ENCODE data around the gene MAPK1.

The MAPK1 gene

DNA sequence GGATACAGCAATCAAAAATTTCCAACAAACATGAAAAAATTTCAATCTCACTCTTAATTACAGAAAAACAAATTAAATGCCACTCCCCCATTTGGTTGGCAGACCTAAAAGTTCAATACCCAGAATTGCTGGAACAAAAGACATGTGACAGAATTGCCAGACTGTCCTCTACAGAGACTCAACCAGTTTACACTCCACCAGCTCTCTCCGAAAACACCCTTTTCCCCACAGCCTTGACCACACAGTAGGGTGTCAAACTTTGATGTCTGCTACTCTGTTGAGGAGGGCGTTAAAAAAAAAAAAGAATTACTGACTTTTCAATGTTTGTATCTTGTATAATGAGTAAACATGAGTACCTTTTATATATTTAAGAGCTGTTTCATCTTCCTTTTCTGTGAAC is 87.2 kb downstream of the MAPK1 start:
- Histone ChIP-seq H3K9ac (ENCODE audit: low read depth, low read length) (no peak overlapping the region), H3K9me3 (ENCODE audit: control insufficient read depth, insufficient read depth, low read length) (no peaks in the 10 kb centered on the region), H3K4me1 (ENCODE audit: insufficient read depth, low read length) (no peaks in the 10 kb centered on the region), H3K36me3 (ENCODE audit: insufficient read depth, low read length) (peaks cover 6% of the 10 kb centered on the region)

DNA sequence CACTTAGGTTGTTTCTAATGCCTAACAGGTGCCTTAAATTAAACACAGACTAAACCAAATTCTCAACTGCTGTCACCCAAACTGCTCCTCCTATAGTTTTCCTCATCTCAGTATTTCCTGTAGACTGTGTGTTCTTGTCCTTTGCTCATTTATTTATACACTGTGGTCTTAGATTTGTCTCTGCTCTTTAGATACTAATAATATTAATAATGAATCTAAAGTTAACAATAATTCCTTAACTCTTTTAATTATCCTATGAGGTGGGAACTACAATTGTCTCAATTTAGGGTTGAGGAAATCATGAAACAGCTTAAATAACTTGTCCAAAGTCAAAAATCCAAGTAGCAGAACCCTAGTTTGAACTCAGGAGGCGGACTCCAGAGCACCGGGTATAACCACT is 88.0 kb downstream of the MAPK1 start:
- no peak overlapping the region for H3K9ac ChIP-seq (ENCODE audit: low read depth, low read length)
- H3K9me3 ChIP-seq (ENCODE audit: control insufficient read depth, insufficient read depth, low read length): no peaks in the 10 kb centered on the region
- H3K4me1 ChIP-seq (ENCODE audit: insufficient read depth, low read length): no peaks in the 10 kb centered on the region
- peaks cover 6% of the 10 kb centered on the region for H3K36me3 ChIP-seq (ENCODE audit: insufficient read depth, low read length)

DNA sequence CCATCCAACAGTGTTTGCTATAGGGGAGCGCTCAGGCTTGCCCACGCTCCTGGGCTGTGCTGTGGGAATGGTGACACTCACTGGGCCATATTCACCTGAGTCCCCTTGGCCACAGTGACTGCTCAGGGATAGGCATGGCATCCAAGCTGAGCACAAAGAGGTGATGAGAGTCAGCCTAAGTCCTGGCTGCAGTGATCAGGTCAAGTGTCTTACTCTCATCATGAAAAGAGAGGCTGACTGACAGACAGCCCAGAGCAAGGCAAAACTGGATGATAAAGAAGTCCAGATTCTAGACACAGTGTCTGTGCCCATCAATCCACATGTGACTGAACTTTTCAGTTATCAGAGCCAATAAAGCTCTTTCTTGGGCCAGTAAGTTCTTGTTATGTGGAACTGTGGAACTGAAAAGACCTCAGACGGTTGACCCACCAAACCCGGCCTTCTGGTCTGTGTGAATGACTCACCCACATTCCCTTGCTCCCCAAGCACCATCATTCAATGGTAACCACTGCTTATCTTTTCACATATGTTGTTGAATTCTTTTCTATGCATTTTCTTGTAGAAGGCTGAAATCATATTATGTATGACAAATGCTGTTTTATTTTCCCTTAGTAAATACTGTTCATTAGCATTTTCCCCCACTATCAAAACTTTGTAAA is 88.6 kb downstream of the MAPK1 start:
- no peaks in the 10 kb centered on the region for H3K9me3 ChIP-seq (ENCODE audit: control insufficient read depth, insufficient read depth, low read length)

DNA sequence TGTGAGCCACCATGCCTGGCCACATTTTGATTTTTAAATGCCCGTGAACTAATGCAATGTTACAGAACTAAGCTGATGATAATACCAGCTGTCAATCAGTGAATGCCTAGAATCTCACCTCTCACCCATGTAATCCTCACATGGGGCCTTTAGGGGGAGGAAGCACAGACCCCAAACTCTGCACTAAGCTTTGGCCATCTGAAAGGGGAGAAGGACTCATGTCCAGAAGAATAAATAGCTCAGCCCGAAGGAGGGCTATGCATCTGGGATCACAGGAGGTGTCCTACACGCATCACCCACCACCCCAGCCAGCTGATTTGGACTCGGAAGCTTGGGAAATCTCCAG is 95.8 kb downstream of the MAPK1 start:
- no peaks in the 10 kb centered on the region for H3K9me3 ChIP-seq (ENCODE audit: control insufficient read depth, insufficient read depth, low read length)
- peaks cover 27% of the 10 kb centered on the region for H3K36me3 ChIP-seq (ENCODE audit: insufficient read depth, low read length)
- H3K4me1 ChIP-seq (ENCODE audit: insufficient read depth, low read length): no peaks in the 10 kb centered on the region

More for the DNA sequence above, 88.6 kb downstream of the MAPK1 start:
- no peaks in the 10 kb centered on the region for H3K4me1 ChIP-seq (ENCODE audit: insufficient read depth, low read length)
- H3K36me3 ChIP-seq (ENCODE audit: insufficient read depth, low read length): peaks cover 6% of the 10 kb centered on the region
- H3K9ac ChIP-seq (ENCODE audit: low read depth, low read length): no peak overlapping the region

DNA sequence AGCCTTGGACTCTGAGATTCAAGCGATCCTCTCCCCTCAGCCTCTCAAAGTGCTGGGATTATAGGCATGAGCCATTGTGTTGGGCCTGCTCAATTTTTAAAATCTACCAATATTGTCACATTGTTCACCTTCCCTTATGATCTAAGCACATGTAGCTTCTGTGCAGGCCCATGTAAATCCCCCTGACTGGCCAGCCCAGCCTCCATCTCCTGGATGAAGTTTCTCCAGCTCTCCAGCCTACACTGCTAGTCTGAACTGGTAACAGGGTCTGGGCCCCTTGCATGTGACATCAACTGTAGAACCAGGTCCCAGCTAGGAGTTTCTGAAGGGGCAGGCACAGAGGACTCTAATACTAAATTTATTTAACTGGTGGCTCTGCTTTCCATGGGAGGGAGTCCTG is 99.0 kb downstream of the MAPK1 start:
- Histone ChIP-seq H3K36me3 (ENCODE audit: insufficient read depth, low read length) (peaks cover 39% of the 10 kb centered on the region), H3K9me3 (ENCODE audit: control insufficient read depth, insufficient read depth, low read length) (no peaks in the 10 kb centered on the region), H3K4me1 (ENCODE audit: insufficient read depth, low read length) (no peaks in the 10 kb centered on the region), H3K9ac (ENCODE audit: low read depth, low read length) (no peak overlapping the region)

More for the DNA sequence above, 95.8 kb downstream of the MAPK1 start:
- H3K9ac ChIP-seq (ENCODE audit: low read depth, low read length): no peak overlapping the region

DNA sequence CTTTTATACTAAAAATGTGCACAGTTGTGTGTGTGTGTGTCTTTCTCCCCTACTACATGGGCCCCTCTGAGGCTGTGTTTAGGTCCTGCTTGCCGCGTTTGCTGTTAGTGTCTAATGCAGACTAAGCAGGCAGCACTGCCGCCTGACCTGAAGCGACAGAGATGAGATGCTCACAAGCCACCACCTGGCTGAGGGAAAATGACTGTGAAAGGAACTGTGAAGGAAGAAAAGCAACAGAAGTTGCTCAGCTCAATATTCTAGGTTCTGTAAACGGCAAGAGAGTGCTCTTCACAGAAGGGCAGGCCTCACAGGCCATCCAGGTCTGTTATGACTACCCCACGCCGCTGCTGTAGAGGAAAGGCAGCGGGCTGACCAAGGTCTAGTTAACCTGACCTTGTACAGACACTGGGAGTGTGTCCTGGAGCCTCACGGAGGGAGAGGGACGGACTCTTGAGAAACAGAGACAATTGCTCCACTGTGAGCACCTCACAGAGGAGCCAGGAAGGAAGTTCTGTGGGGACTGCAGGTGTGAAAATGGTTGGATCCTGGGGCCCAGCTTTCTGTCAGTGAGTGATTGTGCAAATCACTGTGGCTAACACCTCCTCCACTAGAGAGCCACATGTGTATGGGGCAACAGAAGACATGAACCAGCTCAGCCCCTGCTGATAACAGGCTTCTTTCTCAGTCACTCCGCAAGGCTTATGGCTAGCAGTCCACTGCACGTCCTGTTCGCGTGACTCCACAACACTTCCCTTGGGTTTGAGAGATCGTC is 100.6 kb downstream of the MAPK1 start:
- no peaks in the 10 kb centered on the region for H3K4me1 ChIP-seq (ENCODE audit: insufficient read depth, low read length)
- peaks cover 34% of the 10 kb centered on the region for H3K36me3 ChIP-seq (ENCODE audit: insufficient read depth, low read length)

DNA sequence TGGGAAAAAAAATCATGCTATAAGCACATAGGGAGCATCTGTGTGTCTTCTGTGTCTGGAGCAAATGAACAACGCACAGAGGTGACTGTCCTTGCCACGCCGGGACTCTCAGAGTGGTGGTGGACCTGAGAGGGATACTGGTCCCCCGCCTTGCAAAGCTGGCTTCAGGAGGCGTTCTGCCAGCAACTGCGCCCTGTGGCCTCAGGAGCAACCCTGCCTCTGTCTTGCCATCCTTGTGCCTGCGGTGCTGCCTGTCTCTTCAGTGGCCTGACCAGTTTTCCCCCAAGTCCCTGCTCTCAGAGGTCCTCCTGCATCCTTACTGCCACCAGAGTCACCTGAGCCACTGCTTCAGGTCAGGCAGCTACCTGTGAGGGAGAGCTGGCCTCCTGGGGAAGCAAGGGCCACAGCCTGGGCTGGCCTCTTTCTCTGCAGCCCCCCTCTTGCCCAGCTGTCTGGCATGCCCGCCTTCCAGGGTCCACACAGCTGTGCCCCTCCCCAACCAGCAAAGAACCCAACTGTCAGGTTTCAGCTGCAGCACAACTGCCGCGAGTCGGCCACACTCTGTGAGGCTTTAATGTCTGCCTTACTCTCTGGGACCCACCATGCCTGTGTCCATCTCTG is 101.4 kb downstream of the MAPK1 start:
- H3K9me3 ChIP-seq (ENCODE audit: control insufficient read depth, insufficient read depth, low read length): no peaks in the 10 kb centered on the region
- peaks cover 32% of the 10 kb centered on the region for H3K36me3 ChIP-seq (ENCODE audit: insufficient read depth, low read length)
- H3K9ac ChIP-seq (ENCODE audit: low read depth, low read length): no peak overlapping the region
- H3K4me1 ChIP-seq (ENCODE audit: insufficient read depth, low read length): no peaks in the 10 kb centered on the region

More for the DNA sequence above, 100.6 kb downstream of the MAPK1 start:
- no peaks in the 10 kb centered on the region for H3K9me3 ChIP-seq (ENCODE audit: control insufficient read depth, insufficient read depth, low read length)
- H3K9ac ChIP-seq (ENCODE audit: low read depth, low read length): no peak overlapping the region

DNA sequence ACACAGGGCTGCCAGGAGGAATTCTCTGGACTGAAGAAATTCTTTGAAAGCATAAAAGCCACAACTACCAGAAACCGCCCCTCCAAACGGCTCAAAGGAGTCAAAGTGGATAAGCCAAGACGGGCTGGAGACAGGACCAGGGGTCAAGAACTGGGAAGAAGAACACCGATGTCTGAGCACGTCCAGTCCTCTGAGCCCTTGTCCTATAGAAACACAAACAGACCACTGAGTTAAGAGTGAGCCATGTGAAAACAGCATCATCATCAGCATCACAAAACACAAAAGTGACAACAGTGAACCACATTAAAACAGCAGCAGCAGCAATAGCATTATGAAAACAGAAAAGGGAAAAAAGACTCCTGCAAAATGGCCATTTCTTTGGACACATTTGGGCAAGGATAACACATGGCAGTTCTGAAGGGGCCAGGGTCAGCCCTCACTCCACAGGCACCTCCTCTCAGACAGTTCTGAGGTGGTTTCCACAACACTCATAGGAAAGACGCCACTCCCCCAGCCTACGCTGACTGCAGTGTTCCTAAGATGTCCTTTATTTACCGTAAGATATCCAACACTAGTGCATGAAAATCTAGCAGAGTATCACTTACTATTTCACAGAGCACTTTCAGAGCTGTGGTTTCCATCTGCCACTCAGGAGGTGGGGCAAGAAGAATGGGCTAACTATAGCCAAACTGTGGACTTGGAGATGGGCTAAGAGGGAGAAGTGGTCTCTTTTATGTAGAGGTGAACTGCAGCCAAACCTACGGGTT is 103.2 kb downstream of the MAPK1 start:
- Histone ChIP-seq H3K9me3 (ENCODE audit: control insufficient read depth, insufficient read depth, low read length) (no peaks in the 10 kb centered on the region), H3K36me3 (ENCODE audit: insufficient read depth, low read length) (peaks cover 32% of the 10 kb centered on the region), H3K9ac (ENCODE audit: low read depth, low read length) (no peak overlapping the region), H3K4me1 (ENCODE audit: insufficient read depth, low read length) (no peaks in the 10 kb centered on the region)

DNA sequence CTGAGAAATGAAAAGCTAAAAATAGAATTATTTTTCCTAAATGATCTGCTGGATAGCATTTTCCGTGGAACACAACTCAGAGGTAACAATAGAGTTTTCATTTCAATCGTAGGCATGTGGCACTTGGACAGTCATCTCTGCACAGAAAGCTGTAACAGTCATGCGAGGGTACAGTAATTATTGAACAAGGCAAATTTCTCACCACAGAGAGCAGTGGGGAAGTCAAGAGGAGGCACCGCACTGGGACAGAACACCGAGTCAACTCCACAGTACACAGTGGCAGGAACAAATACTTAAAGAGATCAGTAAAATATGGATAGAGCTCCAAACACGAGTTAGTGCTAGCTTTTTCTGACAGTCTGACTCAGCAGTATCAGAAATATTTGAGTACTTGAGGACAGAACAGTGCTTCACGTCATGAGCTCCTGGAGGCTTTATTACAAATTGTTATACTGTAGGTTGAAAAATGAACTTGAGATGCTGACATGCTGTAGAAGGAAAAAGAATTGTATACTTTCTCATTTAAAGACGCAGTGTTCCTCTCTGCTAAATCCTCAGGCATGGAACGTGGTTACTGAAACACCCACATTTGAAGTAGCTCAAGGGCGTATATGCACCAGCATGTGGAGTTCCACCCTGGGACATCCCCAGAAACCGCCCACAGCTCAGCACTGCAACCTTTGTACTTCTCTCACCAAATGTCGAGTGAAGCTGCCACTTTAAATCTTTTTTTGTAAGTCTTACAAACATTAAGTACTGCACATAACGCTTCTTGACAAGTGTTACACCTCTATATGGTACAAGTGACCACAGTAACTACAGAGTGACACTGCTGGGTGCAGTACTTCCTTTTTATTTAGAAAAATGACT is 104.5 kb downstream of the MAPK1 start:
- H3K36me3 ChIP-seq (ENCODE audit: insufficient read depth, low read length): peaks cover 25% of the 10 kb centered on the region
- no peaks in the 10 kb centered on the region for H3K9me3 ChIP-seq (ENCODE audit: control insufficient read depth, insufficient read depth, low read length)
- H3K9ac ChIP-seq (ENCODE audit: low read depth, low read length): no peak overlapping the region
- no peaks in the 10 kb centered on the region for H3K4me1 ChIP-seq (ENCODE audit: insufficient read depth, low read length)

DNA sequence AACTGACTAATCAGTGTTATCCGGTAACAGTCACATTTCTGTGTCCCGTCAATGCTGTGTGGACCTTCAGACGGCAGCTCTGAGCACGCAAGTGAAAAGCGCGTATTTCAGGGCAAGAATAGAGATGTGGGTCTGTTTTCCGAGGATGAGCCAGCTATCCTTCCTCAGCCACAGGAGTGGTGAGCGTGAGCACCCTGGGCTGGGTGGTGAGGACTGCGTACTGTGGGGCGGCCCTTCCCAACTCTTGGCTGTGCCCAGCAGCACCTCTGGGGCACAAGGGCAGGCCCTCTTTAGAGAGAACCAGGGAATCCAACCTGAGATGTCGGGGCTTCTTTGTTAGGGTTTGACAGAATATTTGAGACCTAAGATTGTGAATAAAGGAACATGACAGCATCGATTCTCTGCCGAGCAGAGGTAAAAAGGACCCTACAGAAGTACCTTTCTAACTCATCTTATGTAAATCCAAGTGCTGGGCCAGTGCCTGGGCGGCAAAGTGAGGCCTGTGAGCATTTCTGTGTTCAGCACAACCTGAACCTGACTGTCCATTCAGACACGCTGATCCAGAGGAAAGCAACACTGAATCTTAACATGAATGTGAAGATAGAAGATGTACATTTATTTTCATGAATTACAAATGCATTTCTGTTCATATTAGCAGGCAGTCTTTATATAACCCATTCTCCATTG is 105.3 kb downstream of the MAPK1 start:
- Histone ChIP-seq H3K4me1 (ENCODE audit: insufficient read depth, low read length) (no peaks in the 10 kb centered on the region), H3K36me3 (ENCODE audit: insufficient read depth, low read length) (peaks cover 23% of the 10 kb centered on the region)

DNA sequence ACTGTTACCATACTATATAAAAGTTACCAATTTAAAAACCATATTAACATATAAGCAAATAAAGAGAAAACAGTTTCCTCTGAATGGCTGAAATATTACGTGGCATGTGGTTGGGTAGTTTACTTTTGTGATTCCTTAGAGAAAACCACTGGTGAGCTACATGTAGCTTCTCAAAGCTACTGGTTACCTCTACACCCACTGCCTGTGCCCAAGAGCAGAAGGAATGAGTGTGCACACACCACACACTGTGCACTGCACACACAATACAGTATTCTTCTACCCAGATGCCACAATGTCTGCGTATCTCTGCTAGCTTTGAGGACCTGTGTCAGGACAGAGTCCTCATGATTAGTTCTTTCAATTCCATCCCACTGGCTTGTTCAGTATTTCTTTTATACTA is 106.4 kb downstream of the MAPK1 start:
- Histone ChIP-seq H3K9ac (ENCODE audit: low read depth, low read length) (no peak overlapping the region), H3K4me1 (ENCODE audit: insufficient read depth, low read length) (no peaks in the 10 kb centered on the region), H3K9me3 (ENCODE audit: control insufficient read depth, insufficient read depth, low read length) (no peaks in the 10 kb centered on the region), H3K36me3 (ENCODE audit: insufficient read depth, low read length) (peaks cover 17% of the 10 kb centered on the region)

More for the DNA sequence above, 105.3 kb downstream of the MAPK1 start:
- Histone ChIP-seq H3K9me3 (ENCODE audit: control insufficient read depth, insufficient read depth, low read length) (no peaks in the 10 kb centered on the region), H3K9ac (ENCODE audit: low read depth, low read length) (no peak overlapping the region)

DNA sequence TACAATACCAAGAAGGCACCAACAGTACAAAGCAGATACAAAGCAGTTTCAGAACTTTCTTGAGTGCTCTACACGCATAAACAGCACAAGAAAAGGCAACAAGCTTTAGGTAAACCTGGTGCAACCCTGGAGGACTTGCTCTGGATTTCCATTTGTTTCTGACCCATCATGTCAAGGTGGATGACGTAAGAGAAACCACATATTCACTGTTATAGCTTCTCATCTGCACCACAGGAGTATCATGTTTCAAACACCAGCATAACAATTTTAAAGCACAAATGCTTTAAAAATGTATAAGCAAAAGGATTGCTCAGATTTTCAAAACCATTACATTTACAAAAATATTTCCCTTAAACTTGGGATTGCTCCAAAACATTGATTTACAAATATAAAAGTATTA is 106.8 kb downstream of the MAPK1 start:
- Histone ChIP-seq H3K9ac (ENCODE audit: low read depth, low read length) (no peak overlapping the region), H3K36me3 (ENCODE audit: insufficient read depth, low read length) (peaks cover 14% of the 10 kb centered on the region), H3K4me1 (ENCODE audit: insufficient read depth, low read length) (no peaks in the 10 kb centered on the region), H3K9me3 (ENCODE audit: control insufficient read depth, insufficient read depth, low read length) (no peaks in the 10 kb centered on the region)

DNA sequence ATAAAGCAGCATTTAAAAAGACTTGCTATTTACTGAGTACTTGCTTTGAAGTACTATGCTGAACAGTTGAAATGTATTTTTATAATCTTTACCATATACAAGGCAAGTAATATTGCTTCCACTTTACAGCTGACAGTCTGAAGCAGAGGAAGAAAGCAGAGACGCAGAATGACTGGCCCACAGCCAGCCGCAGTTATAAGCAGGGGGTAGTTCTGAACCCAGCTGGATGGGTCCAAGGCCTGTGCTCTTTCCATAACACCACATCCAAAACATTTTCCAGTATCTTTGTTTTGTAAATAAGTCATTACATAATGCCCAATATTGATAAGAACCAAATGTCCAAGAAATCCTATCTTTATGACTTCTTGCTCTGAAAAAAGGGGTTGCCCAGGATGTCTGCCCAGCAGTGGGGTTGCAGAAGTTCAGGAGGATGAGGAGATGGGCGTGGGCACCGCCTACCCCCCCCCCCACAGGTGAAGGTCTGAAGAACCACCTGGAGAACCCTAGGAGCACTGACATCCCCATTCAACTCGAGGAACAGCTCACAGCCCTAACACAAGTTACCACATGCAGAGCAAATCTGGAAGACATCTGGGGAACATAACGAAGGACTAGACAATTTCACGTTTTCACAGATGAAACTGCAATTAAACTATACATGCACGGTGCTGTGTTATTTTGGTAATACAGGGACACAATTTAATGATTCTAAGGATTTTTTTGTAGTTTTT is 107.6 kb downstream of the MAPK1 start:
- Histone ChIP-seq H3K9ac (ENCODE audit: low read depth, low read length) (no peak overlapping the region), H3K36me3 (ENCODE audit: insufficient read depth, low read length) (peaks cover 10% of the 10 kb centered on the region), H3K4me1 (ENCODE audit: insufficient read depth, low read length) (no peaks in the 10 kb centered on the region), H3K9me3 (ENCODE audit: control insufficient read depth, insufficient read depth, low read length) (no peaks in the 10 kb centered on the region)
